ENCODE data around the gene GRB10.

The GRB10 gene

DNA sequence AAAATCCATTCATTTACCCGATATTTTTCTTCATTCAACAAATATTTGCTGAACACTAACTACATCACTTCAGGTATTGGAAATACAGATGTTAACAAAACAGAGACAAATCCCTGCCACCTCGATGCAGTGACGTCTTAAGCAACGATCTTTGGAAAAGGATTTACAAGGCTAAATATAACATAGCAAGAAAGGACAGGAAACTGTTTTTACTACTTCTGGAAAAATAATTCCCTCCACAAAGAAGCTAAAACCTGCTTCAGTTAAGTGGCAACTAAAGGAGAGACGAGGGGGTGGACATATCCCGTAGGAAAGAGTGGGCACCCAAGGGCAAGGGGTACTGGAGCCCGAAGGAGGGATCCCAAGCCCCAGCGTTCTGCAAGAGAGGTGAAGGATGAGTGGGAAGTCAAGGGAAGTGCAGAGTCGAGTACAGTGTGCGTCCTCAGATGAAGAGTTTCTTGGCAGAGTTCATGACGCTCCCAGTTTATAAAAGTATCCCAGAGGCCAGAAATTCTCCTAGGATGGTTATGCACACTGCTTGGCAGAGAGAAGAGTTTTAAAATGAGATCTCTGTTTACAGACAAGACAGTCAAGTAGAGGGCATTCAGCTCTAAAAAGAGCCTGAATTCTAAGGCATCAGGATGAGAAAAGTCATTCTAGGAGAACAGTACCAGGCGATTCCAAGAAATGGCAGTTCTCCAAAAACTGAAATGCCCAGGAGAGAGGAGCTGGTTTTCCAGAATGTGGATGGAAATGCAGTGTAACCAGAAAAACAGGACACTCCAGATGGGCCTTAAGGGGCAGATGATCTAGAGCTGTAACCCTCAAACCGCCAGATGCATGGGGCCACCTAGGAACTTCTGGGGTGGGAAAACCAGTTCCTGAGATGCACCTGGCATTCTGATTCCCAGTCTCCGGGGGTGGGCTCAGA lies 97.3 kb downstream of the GRB10 start:
- DNase-seq, result no peak

DNA sequence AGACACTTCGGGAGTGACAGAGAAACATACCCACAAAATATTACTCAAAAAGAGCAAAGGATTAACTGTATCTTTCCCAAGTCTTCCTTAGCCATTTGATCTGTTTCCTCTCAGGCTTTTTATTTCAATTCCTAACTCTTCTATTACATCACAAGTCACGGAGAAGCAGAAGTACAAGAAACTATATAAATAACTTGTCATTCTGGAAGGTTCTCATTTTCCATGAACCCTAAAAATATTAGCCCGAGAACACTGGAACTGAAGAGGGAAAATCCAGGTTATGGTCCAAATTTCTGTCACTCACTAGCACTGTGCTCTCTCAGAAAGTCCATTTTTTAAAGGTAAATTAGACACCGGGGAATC lies 98.0 kb downstream of the GRB10 start:
- no peak for DNase-seq

- no peak for DNase-seq
Observed at GRCh38 chr7:50684011-50684712, 98.5 kb downstream of the GRB10 start.

DNA sequence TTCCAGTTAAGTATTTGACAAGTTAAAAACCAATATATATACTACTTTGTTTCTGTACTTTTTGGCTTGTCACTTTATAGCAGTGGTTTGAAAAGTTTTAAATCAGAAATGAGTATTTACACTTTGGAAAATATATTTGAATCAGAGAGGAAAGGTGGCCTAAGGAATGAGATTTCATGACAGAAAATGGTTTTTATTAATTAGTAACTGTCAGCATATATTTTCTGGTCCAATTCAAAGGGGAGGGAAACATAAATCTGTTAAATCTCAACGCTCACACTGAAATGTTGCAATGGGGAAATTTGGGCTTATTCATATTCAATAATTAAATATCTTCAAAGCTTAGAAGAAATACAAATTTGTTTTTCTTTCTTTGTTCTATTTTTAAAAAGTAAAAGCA lies 100.1 kb downstream of the GRB10 start:
- DNase-seq, result no peak

- no peak for DNase-seq
Observed at GRCh38 chr7:50682079-50682478, 100.6 kb downstream of the GRB10 start.

GRCh38 chr7:50681432-50682045 lies 101.2 kb downstream of the GRB10 start:
- no peak for DNase-seq

DNA sequence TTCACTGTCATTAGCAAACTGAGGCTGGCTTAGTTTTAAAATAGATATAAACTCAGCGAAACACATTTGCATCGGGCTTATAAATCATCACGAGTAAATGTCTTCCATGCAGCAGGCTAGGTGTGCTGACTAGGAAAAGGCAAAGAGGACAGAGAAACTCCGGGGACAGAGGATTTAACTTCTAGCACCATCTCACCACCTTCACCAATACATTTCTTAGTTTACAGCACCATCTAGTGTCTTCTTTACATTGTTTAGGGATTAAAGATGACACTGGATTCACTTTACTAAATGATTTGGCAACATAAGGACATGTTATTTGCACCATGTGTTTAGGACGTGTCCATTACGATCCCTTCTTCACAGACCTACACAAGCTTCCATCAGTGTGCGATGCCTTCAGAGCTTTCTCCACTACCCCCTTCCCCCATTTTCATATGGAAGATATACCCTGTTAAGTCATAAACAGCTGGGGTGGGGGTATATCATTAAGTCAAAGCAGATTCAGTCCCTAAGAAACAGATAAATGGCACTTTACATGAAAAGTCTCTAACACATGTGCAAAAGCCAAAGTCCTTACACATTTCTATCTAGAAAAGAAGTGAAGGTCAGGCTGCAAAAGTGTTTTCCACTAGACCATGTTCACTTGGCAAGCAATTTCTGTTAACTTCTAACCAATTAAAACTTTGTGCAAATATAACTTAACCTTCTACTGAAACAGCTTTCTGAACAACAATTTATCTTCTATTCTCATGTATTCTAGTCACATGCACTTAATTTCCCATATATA lies 103.3 kb downstream of the GRB10 start:
- DNase-seq, result peak; percentile 46

DNA sequence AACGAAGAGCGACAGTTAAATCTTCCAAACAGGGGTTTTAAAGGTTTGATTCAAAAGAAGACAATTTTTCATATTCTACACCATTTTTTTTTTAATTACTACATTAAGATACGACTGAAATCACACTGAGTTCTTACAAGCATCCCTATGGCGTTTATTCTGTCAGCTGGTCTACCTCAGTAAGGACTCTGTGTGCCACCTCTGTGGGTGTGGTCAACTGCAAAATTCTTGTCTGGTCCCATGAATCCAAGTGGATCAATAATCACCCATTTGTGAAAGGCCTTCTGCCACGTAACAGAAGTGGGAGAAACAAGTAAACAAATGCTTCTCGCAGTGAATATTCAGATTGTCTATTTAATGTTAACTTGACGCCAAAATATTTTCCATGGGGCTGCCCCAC lies 104.1 kb downstream of the GRB10 start:
- DNase-seq, result no peak

DNA sequence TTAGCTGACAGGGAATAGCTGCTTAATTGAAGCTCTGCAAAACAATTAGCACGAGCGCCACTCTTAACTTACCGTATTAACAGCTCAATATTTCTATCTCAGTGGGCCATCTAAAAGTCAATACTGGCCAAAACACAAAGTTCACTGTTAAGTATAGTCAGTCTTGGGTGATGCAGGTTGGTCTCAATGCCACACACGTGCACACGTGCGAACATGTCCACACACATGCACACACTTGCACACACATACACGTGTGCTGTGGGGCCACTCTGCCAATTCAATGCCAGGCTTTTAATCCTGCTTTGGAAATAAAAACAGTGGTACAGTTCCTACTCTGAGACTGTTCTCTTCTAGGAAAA lies 105.1 kb downstream of the GRB10 start:
- DNase-seq, result no peak

- DNase-seq, result no peak
Observed at GRCh38 chr7:50676740-50677637, 105.7 kb downstream of the GRB10 start.

DNA sequence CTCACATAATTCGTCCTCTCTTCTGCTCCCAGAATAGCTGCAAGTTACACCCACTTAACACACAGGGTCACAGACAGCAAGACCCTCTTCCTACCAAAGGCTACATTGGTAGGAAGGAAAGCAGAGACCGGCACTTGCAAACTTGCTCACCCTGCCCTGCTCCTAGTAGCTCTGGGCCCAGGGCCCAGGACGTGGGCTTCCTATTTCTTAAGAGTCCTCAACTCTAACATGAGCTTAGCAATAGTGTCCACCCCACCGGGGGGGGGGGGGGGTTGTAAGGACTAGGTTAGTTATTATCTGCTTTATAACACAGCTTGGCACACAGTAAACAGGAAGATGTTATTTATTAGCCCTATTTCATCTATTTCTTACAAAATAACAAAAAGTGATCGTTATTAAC lies 106.6 kb downstream of the GRB10 start:
- no peak for DNase-seq

DNA sequence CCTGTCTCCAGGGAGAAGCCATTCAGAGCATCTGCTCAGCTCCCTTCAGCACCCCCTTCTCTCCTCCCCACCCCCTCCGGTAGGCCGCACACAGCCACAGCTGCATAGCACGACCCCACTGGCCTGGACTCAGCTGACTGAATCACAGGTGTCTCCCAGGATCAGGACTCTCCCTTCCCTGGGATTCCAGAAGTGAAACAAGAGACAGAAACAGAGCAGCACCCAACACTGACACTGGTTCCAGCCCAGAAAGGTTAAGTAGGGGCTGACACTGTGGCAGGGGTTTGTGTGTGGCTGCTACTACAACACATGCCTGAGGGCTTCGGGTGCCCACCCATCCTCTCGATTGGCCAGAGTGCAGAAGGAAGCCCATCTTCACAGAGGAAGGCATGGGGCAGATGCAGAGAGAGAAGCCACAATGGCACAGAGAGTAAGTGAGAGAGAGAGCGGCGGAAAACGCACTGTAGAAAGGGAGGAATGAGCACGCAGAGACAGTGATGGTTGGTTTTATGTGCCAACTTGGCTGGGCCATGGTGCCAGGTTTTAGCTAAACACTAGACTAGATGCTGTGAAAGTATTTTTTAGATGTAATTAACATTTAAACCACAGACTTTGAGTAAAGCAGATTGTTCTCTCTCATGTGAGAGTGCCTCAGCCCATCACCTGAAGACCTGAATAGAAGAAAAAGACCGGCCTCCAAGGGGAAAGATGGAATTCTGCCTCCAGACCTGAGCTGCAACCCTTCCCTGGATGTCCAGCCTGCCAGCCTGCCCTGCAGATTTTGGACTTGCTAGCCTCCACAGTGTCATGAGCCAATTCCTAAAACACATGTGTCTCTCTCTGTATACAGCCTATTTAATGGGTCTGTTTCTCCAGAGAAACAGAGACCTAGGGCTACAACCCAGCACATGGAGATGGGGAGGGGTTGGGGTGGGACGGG lies 107.5 kb downstream of the GRB10 start:
- no peak for DNase-seq

GRCh38 chr7:50674299-50674698 lies 108.4 kb downstream of the GRB10 start:
- no peak for DNase-seq

DNA sequence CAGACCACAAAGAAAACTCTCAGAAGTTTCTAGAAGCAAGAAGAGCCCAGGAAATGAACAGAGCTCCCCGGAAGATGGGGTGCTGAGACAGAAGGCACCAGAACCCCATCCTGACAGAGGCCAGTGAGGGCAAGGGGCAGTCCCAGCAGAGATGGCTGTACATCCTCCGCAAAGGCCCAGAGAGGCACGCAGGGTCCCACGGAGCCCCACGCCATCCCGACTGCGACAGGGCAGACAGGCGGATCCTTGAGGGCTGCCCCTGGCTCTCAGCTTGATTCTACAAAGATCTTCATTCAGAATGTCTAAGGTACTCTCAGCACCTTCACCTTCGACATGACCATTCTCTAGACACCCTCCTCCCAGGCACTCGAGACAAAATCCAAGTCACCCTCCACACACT lies 109.6 kb downstream of the GRB10 start:
- DNase-seq, result no peak

DNA sequence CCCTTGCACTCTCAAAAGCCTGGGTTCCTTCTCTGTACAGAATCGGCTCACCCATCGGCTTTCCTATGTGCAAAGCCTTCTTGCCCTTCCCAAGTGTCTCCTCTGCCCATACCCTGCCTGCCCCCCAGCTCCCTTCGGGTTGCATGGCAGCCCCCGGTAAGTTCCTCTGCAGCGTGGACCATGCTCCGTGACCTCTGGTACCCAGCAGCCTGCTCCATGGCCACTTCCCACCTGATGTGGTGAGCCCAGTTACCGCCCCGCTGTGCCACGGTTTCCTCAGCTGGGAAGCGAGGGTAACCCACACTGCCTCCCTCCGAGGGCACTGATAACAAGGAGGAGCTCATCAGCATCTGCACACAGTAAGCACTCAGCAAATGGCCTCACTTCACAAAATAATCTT lies 110.7 kb downstream of the GRB10 start:
- DNase-seq, result no peak

GRCh38 chr7:50671386-50671785 lies 111.3 kb downstream of the GRB10 start:
- DNase-seq, result no peak

DNA sequence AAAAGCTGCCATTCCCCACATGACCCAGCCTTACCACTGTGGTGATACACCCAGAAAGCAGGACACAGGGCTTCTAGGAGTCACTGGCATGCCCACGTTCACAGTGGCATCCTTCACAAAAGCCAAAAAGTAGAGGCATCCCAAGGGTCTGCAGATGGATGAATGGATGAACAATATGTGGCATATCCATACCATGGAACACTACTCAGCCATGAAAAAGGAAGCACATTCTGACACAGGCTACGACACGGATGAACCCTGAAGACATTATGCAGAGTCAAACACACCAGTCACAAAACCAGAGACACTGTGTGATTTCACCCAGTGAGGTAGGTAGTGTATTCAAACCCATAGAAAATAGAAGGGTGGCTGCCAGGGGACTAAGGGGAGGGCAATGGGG lies 112.8 kb downstream of the GRB10 start:
- DNase-seq, result no peak

DNA sequence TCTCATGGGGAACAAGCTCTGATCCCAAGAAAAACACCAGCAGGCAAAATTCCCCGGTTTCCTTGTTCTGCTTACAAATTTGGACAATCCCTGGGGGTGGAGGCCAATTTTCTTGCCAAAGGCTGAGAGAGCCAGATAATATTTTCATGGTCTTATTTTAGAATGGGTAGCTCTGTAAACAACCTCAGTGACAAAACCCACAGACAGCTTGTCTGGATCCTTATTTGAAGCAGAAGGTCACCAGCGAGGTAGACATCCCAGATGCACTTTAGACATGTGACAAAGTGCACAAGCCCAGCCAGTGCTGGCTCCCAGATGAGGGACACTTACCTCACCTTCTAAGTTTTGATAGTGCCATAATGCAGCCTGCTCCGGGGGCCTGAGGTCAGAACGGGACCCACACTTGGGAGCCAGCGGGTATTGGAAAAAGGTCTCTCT lies 114.9 kb downstream of the GRB10 start:
- DNase-seq, result no peak

- no peak for DNase-seq
Observed at GRCh38 chr7:50667338-50667737, 115.4 kb downstream of the GRB10 start.

DNA sequence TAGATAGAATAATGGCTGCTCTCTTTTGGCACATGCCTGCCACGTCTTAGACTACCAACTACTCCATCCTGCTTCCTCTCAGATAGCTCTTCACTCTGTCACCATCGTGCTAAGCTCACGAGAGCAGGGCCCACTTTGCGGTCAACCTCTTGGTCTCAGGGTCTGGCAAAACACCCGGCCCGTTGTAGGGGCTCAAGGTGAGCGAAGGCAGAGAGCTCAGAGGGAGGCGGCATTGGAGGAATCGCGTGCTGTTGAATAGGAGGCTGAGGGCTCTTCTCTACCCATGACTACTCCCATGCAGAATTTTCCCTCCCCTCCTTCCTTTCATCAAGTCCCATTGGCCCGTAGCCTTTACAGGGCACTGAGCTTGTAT lies 116.6 kb downstream of the GRB10 start:
- no peak for DNase-seq

All from RPMI8226 (cell line).